ENCODE results near the gene IFNLR1.

DNA sequence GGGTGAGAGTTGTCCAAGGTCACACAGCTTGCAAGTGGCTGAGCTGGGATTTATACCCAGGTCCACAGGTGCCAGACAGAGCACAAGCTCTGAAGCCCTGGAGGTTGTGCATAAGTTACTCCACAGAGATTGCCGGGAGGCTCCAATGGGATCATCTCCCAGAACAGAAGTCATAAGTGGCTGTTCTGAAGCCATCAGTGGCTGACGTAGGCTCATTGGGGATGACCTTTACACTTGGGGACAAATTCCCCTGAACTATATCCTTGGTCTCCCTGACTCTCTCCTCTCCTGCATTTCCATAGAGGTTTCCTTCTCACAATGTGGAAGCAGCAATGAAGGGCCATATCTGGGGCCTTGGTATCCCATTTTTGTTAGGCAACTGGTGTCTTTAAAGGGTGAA lies 37.0 kb upstream of the IFNLR1 start:
- TF ChIP-seq, protein P1, sequence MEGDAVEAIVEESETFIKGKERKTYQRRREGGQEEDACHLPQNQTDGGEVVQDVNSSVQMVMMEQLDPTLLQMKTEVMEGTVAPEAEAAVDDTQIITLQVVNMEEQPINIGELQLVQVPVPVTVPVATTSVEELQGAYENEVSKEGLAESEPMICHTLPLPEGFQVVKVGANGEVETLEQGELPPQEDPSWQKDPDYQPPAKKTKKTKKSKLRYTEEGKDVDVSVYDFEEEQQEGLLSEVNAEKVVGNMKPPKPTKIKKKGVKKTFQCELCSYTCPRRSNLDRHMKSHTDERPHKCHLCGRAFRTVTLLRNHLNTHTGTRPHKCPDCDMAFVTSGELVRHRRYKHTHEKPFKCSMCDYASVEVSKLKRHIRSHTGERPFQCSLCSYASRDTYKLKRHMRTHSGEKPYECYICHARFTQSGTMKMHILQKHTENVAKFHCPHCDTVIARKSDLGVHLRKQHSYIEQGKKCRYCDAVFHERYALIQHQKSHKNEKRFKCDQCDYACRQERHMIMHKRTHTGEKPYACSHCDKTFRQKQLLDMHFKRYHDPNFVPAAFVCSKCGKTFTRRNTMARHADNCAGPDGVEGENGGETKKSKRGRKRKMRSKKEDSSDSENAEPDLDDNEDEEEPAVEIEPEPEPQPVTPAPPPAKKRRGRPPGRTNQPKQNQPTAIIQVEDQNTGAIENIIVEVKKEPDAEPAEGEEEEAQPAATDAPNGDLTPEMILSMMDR (IDR thresholded peaks at IDR 0.05): no peak
- no peak for TF ChIP-seq POLR2A (IDR thresholded peaks at IDR 0.05)

Data from testis (tissue), 2 donors.